Mesendoderm (in vitro differentiated cells): ENCODE results near the gene PELI1.

Experiments
- DNase-seq: peaks from one replicate; pipeline ENCODE4 v3.0.0; 2013
- H2AK5ac ChIP-seq: 2 replicates; pipeline ENCODE4 v1.6.1; 2013; ENCODE audit warnings: low read length, inconsistent platforms
- H2BK120ac ChIP-seq: 2 replicates; pipeline ENCODE4 v1.6.1; 2013; ENCODE audit warnings: low read depth, mild to moderate bottlenecking, low read length, moderate library complexity, mixed read lengths
- H2BK15ac ChIP-seq: replicated peaks from 2 replicates; pipeline ENCODE4 v1.6.1; 2013; ENCODE audit warnings: low read depth, mild to moderate bottlenecking, moderate library complexity
- H2BK5ac ChIP-seq: 2 replicates; pipeline ENCODE4 v1.6.1; 2013; ENCODE audit warnings: low read length, inconsistent platforms
- H3K18ac ChIP-seq: 2 replicates; pipeline ENCODE4 v1.6.1; 2013; ENCODE audit warnings: mild to moderate bottlenecking, low read length, mixed read lengths
- H3K23ac ChIP-seq: one replicate; pipeline ENCODE4 v1.6.1; 2013; ENCODE audit warnings: low read length
- H3K27ac ChIP-seq: 2 replicates; pipeline ENCODE4 v1.5.1; 2013; ENCODE audit warnings: low read depth, mild to moderate bottlenecking, inconsistent platforms, low read length, moderate library complexity
- H3K27me3 ChIP-seq: 2 replicates; pipeline ENCODE4 v1.6.1; 2013; ENCODE audit warnings: low read length, control low read depth, mild to moderate bottlenecking, inconsistent platforms; ENCODE audit not compliant: insufficient read depth, poor library complexity
- H3K36me3 ChIP-seq: 2 replicates; pipeline ENCODE4 v1.6.1; 2013; ENCODE audit warnings: low read length, inconsistent platforms; ENCODE audit not compliant: control insufficient read depth, insufficient read depth
- H3K4ac ChIP-seq: one replicate; pipeline ENCODE4 v1.6.1; 2013; ENCODE audit warnings: low read depth, mild to moderate bottlenecking, low read length, moderate library complexity
- H3K4me1 ChIP-seq: 2 replicates; pipeline ENCODE4 v1.6.1; 2013; ENCODE audit warnings: low read depth, low read length, inconsistent platforms; ENCODE audit not compliant: control insufficient read depth
- H3K4me2 ChIP-seq: 2 replicates; pipeline ENCODE4 v1.6.1; 2013; ENCODE audit warnings: low read length
- H3K4me3 ChIP-seq: 2 replicates; pipeline ENCODE4 v1.5.1; 2013; ENCODE audit warnings: mild to moderate bottlenecking, low read length
- H3K56ac ChIP-seq: one replicate; pipeline ENCODE4 v1.6.1; 2013; ENCODE audit warnings: low read length
- H3K79me1 ChIP-seq: 2 replicates; pipeline ENCODE4 v1.6.1; 2013; ENCODE audit warnings: low read length, inconsistent platforms
- H3K79me2 ChIP-seq: 2 replicates; pipeline ENCODE4 v1.6.1; 2013; ENCODE audit warnings: mild to moderate bottlenecking, low read length; ENCODE audit not compliant: control insufficient read depth, insufficient read depth
- H3K9ac ChIP-seq: 2 replicates; pipeline ENCODE4 v1.6.1; 2013; ENCODE audit warnings: low read length, inconsistent platforms
- H4K5ac ChIP-seq: one replicate; pipeline ENCODE4 v1.6.1; 2013; ENCODE audit warnings: low read length
- H4K8ac ChIP-seq: one replicate; pipeline ENCODE4 v1.6.1; 2013; ENCODE audit warnings: low read depth, mild to moderate bottlenecking, control low read depth, low read length, moderate library complexity
- WGBS: extraction: QIAGEN DNeasy Blood & Tissue Kit; methylation state at CpG from one replicate; pipeline ENCODE4 v1.1.7; 2013; ENCODE audit warnings: low lambda C conversion rate, missing lambda C conversion rate; ENCODE audit not compliant: insufficient coverage; ENCODE audit errors: extremely low coverage; 5-methylcytosine and 5-hydroxymethylcytosine counted together

The PELI1 gene

DNA sequence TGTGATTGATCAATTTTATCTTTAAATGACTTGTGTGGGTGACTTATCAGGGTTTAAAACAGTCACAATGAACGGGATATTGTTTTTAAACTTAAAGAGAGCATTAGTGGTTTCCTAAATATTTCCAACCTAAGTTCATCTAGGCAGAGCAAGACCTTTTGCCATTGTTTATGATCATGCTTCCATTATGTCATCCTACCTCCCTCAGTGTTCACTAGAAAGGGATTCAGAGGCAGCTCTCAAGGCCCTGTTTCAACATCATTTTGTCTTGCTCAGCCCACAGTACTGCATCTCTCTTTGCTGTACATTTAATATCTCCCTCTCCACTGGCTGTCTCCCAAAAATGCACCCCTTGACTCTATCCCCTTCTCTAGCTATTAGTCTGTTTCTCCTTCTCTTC, 21.5 kb upstream of the PELI1 start:
- Histone ChIP-seq H3K79me1 (no peaks in the 10 kb centered on the region), H3K9ac (no peak overlapping the region), H3K27me3 (no peaks in the 10 kb centered on the region), H2AK5ac (no peak overlapping the region), H3K79me2 (no peaks in the 10 kb centered on the region), H4K5ac (no peak overlapping the region), H3K36me3 (no peaks in the 10 kb centered on the region), H4K8ac (no peak overlapping the region), H2BK5ac (no peak overlapping the region), H3K4me2 (no peak overlapping the region), H3K56ac (no peak overlapping the region), H3K27ac (no peak overlapping the region), H2BK15ac (no peak overlapping the region), H2BK120ac (no peak overlapping the region), H3K23ac (no peak overlapping the region), H3K4ac (no peak overlapping the region), H3K4me1 (no peaks in the 10 kb centered on the region), H3K4me3 (no peak overlapping the region), H3K18ac (no peak overlapping the region)
- no CpG with 5 or more reads among the region's 1 CpG for WGBS
- no peak for DNase-seq

DNA sequence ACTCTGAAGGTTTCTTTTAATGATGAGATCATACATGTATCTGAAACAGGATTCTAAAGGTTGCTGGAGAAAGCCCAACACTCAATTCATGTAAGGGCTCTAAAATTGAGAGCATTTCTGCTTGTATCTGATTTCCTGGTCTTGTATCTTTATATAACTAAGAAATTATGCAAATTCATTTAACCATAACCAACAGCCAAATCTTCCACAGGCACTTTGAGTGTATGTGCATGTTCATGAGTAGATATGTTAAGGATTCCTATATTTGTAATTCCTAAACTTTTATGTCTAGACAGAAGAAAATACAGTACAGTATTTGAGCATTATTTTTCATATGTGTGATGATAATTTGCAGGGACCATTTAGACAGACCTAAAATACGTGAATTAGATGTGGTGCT, 20.4 kb upstream of the PELI1 start:
- Histone ChIP-seq H3K56ac (no peak overlapping the region), H2BK15ac (no peak overlapping the region), H3K9ac (no peak overlapping the region), H3K27me3 (no peaks in the 10 kb centered on the region), H3K4ac (no peak overlapping the region), H4K5ac (no peak overlapping the region), H2BK5ac (no peak overlapping the region), H3K27ac (no peak overlapping the region), H3K36me3 (no peaks in the 10 kb centered on the region), H3K4me2 (no peak overlapping the region), H2AK5ac (no peak overlapping the region), H3K4me3 (no peak overlapping the region), H3K18ac (no peak overlapping the region), H3K79me2 (no peaks in the 10 kb centered on the region), H3K79me1 (no peaks in the 10 kb centered on the region), H4K8ac (no peak overlapping the region), H3K23ac (no peak overlapping the region), H2BK120ac (no peak overlapping the region), H3K4me1 (no peaks in the 10 kb centered on the region)
- no CpG with 5 or more reads among the region's 1 CpG for WGBS
- DNase-seq: no peak

DNA sequence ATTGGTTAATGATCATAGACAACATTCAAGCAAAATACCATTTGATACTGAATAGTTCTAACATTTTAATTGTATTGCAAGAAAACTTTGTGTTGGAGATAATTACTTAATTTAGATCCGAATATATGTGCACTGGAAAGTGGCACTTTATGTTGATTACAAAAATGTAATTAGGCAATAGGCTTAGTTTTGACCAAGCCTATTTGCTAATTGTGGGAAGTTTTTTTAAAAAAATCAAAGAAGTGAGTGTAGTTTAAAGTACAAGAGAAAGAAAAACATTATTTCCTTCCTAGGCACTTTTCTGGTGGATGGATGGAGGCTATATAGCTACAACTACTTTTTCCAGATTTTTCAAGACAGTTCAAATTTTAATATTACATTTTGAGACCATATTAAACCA, 18.3 kb upstream of the PELI1 start:
- DNase-seq: no peak
- H2BK5ac ChIP-seq: no peak overlapping the region
- no peak overlapping the region for H3K9ac ChIP-seq
- no peak overlapping the region for H4K8ac ChIP-seq
- no peak overlapping the region for H4K5ac ChIP-seq
- H3K79me2 ChIP-seq: no peaks in the 10 kb centered on the region
- H2BK120ac ChIP-seq: no peak overlapping the region
- no peak overlapping the region for H3K4ac ChIP-seq
- H3K18ac ChIP-seq: no peak overlapping the region
- no peak overlapping the region for H3K4me2 ChIP-seq
- no peaks in the 10 kb centered on the region for H3K79me1 ChIP-seq
- H3K4me1 ChIP-seq: peaks cover 2% of the 10 kb centered on the region
- H3K4me3 ChIP-seq: no peak overlapping the region
- H3K36me3 ChIP-seq: no peaks in the 10 kb centered on the region
- no peak overlapping the region for H3K56ac ChIP-seq
- no CpG with 5 or more reads among the region's 1 CpG for WGBS
- H2AK5ac ChIP-seq: no peak overlapping the region
- no peak overlapping the region for H2BK15ac ChIP-seq
- no peak overlapping the region for H3K27ac ChIP-seq
- H3K23ac ChIP-seq: no peak overlapping the region
- no peaks in the 10 kb centered on the region for H3K27me3 ChIP-seq

DNA sequence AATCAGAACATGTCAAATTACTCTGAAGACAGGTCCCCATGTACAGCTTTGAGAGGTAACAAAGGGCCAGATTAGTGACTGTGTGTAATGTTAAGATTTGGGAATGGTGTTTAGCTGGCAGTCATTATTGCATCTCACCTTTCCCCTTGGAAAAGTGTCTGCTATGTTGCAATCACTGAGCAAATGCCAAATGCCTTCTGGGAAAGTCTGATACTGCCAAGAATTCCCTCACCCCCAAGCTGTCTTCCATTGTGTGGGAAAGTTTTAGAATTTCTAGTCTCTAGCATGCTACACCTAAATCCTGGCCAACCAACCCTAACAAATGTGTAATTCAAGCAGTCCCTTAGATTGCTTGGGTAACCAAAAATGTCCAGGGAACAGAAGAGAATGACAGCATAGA, 13.6 kb upstream of the PELI1 start:
- H3K23ac ChIP-seq: no peak overlapping the region
- H3K79me2 ChIP-seq: no peaks in the 10 kb centered on the region
- no peak overlapping the region for H3K27ac ChIP-seq
- no peaks in the 10 kb centered on the region for H3K36me3 ChIP-seq
- H2BK120ac ChIP-seq: no peak overlapping the region
- no peaks in the 10 kb centered on the region for H3K79me1 ChIP-seq
- H2AK5ac ChIP-seq: no peak overlapping the region
- H3K4ac ChIP-seq: no peak overlapping the region
- H3K9ac ChIP-seq: no peak overlapping the region
- H3K27me3 ChIP-seq: no peaks in the 10 kb centered on the region
- H3K18ac ChIP-seq: no peak overlapping the region
- no peak overlapping the region for H4K8ac ChIP-seq
- no peak overlapping the region for H3K4me3 ChIP-seq
- no peak overlapping the region for H2BK15ac ChIP-seq
- H3K4me2 ChIP-seq: no peak overlapping the region
- H4K5ac ChIP-seq: no peak overlapping the region
- no peak overlapping the region for H2BK5ac ChIP-seq
- H3K56ac ChIP-seq: no peak overlapping the region
- no peak for DNase-seq
- H3K4me1 ChIP-seq: peaks cover 2% of the 10 kb centered on the region

DNA sequence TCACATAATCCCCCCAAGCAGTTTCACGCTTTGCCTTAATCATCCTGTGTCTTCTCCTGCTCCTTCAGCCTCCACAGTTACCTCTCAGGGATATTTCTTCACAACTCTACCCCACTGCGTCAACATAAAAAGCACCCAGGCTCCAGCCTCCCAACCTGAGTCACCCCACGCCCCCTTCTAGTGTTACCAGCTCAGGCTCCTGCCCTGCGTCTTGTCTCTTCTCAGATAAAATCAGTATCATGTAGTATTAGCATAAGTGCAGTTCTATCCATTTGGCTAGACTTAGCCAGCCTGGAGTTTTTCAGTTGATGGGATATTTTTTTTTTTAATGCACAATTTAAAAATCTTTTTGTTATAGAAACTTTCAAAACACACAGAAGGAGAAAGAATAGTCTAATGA, 9.6 kb upstream of the PELI1 start:
- H4K5ac ChIP-seq: no peak overlapping the region
- DNase-seq: peak; percentile 38
- no peak overlapping the region for H3K23ac ChIP-seq
- no peak overlapping the region for H3K9ac ChIP-seq
- H2BK15ac ChIP-seq: no peak overlapping the region
- no peak overlapping the region for H2AK5ac ChIP-seq
- no peak overlapping the region for H3K4me3 ChIP-seq
- H3K27me3 ChIP-seq: no peaks in the 10 kb centered on the region
- no peaks in the 10 kb centered on the region for H3K79me2 ChIP-seq
- no peak overlapping the region for H3K4me2 ChIP-seq
- peaks cover 2% of the 10 kb centered on the region for H3K4me1 ChIP-seq
- H3K27ac ChIP-seq: no peak overlapping the region
- no CpG with 5 or more reads among the region's 4 CpGs for WGBS
- peak overlapping the region; percentile 40 for H3K56ac ChIP-seq
- no peak overlapping the region for H4K8ac ChIP-seq
- no peak overlapping the region for H3K18ac ChIP-seq
- no peak overlapping the region for H2BK5ac ChIP-seq
- H3K36me3 ChIP-seq: no peaks in the 10 kb centered on the region
- H2BK120ac ChIP-seq: no peak overlapping the region
- no peak overlapping the region for H3K4ac ChIP-seq
- no peaks in the 10 kb centered on the region for H3K79me1 ChIP-seq

DNA sequence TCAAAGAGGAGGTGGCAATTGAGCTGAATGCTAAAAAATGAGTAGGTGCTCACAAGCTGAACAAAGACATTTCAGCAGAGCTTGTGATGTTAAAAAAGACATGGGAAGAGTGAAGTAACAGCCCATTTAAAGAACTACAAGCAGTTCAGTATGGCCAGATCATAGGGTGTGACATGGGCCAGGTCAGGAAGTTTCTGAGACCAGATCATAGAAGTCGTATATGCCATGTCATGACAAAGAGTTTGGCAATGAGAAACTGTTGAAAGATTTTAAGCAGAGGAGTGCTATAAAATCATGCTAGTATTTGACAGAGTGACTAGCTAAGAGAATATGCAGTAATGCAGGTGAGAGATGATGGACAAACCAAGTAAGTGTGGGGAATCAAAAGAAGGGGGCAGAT, 7.3 kb upstream of the PELI1 start:
- WGBS: no CpG with 5 or more reads among the region's 1 CpG
- Histone ChIP-seq H3K27ac (no peak overlapping the region), H3K79me1 (no peaks in the 10 kb centered on the region), H3K36me3 (no peaks in the 10 kb centered on the region), H3K79me2 (no peaks in the 10 kb centered on the region), H2BK15ac (no peak overlapping the region), H3K9ac (no peak overlapping the region), H3K4me3 (no peak overlapping the region), H2BK120ac (no peak overlapping the region), H4K8ac (no peak overlapping the region), H3K4me2 (no peak overlapping the region), H4K5ac (no peak overlapping the region), H3K4me1 (peaks cover 2% of the 10 kb centered on the region), H3K18ac (peak overlapping the region; percentile 39), H2BK5ac (no peak overlapping the region), H2AK5ac (no peak overlapping the region), H3K27me3 (no peaks in the 10 kb centered on the region), H3K4ac (no peak overlapping the region), H3K23ac (no peak overlapping the region), H3K56ac (no peak overlapping the region)
- DNase-seq: no peak
